ENCODE data around the gene SET. TPM values are rescaled to one million over a fixed set of nuclear protein-coding genes. Genes with fewer than 3 reads are reported as not detected.
A peak's percentile ranks its signal among the peaks of the same experiment; 100 is the strongest.
"Not testable (repeated sequence)": the region's sequence is repeated elsewhere in the genome, so short reads cannot be mapped to it uniquely, and the experiment has no call there.

Gene SET
- total and polyA plus RNA-seq, 12 donors = 62.1 to 352 (median 184) TPM

DNA sequence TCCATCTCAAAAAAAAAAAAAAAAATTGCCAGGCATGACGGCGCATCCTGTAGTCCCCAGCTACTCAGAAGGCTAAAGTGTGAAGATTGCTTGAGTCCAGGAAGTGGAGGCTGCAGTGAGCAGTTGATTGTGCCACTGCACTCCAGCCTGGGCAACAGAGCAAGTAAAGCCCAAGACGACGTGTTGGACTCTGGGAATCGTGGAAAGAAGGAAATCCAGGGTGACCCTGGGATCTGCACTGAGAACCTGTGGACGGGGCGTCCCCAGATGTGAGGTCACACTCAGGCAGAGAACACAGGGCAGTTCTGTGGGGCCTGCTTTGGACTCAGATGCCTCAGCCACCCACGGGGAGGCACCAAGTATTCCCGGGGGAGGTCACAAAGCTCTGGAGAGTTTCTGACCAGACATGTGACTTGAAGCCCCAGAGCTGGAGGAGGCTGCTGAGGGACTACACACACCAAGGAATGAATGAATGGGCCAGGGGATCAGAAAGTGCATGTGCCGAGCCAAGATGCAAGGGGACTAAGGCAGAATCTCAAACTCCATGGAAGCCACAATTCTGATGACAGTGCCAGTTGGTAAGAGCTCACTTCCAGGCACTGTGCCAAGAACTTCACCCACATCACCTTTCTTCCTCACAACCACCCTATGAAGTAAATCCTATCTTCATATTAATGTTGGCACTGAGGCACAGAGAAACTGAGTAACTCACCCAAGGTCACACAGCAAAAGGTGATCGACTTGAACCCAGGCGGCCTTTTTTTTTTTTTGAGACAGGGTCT, 45.3 kb upstream of the SET start:
- no peaks in the 10 kb centered on the region for H3K4me1 ChIP-seq (replicated peaks in 1 of 2)
- no peaks in the 10 kb centered on the region for H3K27me3 ChIP-seq
- peaks cover 0 to 8% of the 10 kb centered on the region in 2 donors for H3K36me3 ChIP-seq (replicated peaks in 1 of 2)
- no peak overlapping the region for H3K4me3 ChIP-seq
- no peak for DNase-seq
- H3K27ac ChIP-seq = no peak overlapping the region
- intact Hi-C loops (cut with DNase I) = no loop called here
- no peaks in the 10 kb centered on the region for H3K9me3 ChIP-seq (replicated peaks in 1 of 3)
- TF ChIP-seq, protein P1, sequence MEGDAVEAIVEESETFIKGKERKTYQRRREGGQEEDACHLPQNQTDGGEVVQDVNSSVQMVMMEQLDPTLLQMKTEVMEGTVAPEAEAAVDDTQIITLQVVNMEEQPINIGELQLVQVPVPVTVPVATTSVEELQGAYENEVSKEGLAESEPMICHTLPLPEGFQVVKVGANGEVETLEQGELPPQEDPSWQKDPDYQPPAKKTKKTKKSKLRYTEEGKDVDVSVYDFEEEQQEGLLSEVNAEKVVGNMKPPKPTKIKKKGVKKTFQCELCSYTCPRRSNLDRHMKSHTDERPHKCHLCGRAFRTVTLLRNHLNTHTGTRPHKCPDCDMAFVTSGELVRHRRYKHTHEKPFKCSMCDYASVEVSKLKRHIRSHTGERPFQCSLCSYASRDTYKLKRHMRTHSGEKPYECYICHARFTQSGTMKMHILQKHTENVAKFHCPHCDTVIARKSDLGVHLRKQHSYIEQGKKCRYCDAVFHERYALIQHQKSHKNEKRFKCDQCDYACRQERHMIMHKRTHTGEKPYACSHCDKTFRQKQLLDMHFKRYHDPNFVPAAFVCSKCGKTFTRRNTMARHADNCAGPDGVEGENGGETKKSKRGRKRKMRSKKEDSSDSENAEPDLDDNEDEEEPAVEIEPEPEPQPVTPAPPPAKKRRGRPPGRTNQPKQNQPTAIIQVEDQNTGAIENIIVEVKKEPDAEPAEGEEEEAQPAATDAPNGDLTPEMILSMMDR (IDR thresholded peaks at IDR 0.05) = no peak
- no peak for TF ChIP-seq POLR2A (IDR thresholded peaks at IDR 0.05)
- whole genome bisulfite sequencing, 4 donors = 71 to 80% (median 78%) methylated on average over 10 to 12 of the region's 12 CpGs

DNA sequence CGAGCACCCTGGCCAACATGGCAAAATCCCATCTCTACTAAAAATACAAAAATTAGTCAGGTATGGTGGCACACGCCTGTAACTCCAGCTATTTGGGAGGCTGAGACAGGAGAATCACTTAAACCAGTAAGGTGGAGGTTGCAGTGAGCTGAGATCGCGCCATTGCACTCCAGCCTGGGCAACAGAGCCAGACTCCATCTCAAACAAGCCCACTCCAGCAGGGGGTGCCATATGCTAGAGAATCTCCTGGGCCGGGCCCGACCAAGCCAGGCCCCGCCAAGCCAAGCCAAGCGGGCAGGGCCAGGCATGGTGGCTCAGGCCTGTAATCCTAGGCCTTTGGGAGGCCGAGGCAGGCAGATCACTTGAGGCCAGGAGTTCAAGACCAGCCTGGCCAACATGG, 40.8 kb upstream of the SET start:
- TF ChIP-seq, protein P1 (IDR thresholded peaks at IDR 0.05) = peak; percentile 8 to 57 (median 32)
- intact Hi-C loops (cut with DNase I); H3K27ac ChIP-seq; H3K4me3 ChIP-seq; H3K27me3 ChIP-seq; H3K4me1 ChIP-seq (replicated peaks in 1 of 2); H3K36me3 ChIP-seq (replicated peaks in 1 of 2); H3K9me3 ChIP-seq (replicated peaks in 1 of 3): not testable (repeated sequence)
- peak in 5 of 7 donors; percentile 39 to 74 (median 68) for DNase-seq
- WGBS, 4 donors = 89 to 96% (median 93%) methylated on average over 4 to 9 of the region's 9 CpGs

DNA sequence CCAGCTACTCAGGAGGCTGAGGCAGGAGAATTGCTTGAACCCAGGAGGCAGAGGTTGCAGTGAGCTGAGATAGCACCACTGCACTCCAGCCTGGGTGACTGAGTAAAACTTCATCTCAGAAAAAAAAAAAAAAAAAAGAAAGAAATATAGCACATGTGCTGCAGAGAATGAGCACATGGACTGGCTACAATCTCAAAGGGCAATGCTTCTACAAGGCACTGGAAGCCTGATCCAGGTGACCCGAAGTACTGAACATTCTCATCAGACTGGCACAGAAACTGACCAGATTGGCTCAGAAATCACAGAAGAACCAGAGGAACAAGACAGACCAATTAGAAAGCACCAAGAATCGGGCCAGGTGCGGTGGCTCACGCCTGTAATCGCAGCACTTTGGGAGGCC, 37.2 kb upstream of the SET start:
- Histone ChIP-seq H3K4me1 (replicated peaks in 1 of 2) (peaks cover 6 to 13% of the 10 kb centered on the region in 2 donors), H3K36me3 (replicated peaks in 1 of 2) (no peaks in the 10 kb centered on the region), H3K4me3 (no peak overlapping the region), H3K9me3 (replicated peaks in 1 of 3) (no peaks in the 10 kb centered on the region), H3K27ac (no peak overlapping the region), H3K27me3 (no peaks in the 10 kb centered on the region)
- no peak for TF ChIP-seq POLR2A (IDR thresholded peaks at IDR 0.05)
- TF ChIP-seq, protein P1 (IDR thresholded peaks at IDR 0.05) = no peak
- WGBS, 4 donors = 90 to 99% (median 98%) methylated on average over 5 of the region's 5 CpGs
- DNase-seq = no peak
- intact Hi-C loops (cut with DNase I) = no loop called here

DNA sequence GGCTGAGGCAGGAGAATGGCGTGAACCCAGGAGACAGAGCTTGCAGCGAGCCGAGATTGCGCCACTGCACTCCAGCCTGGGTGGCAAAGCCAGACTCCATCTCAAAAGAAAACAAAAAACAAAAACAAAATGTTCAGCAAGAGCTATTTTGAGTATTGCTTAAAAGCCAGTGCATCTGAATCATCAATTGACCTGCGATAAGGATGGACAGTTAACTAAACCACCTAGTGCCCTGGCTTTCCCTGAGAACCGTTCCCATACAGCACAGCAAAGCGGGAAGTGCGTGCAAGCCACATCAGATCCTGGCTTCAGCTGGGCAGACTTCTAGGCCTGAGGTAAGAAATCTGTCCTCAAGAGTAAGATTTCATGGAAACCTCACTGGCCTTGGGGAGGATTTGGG, 35.1 kb upstream of the SET start:
- H3K9me3 ChIP-seq (replicated peaks in 1 of 3) = no peaks in the 10 kb centered on the region

More for the DNA sequence above, 35.1 kb upstream of the SET start:
- peak in 6 of 7 donors; percentile 61 to 77 (median 68) for DNase-seq
- no peaks in the 10 kb centered on the region for H3K27me3 ChIP-seq
- no peak overlapping the region for H3K4me3 ChIP-seq
- TF ChIP-seq POLR2A (IDR thresholded peaks at IDR 0.05) = peak in 1 of 2 donors; percentile 20
- TF ChIP-seq, protein P1 (IDR thresholded peaks at IDR 0.05) = no peak
- intact Hi-C loops (cut with DNase I) = no loop called here
- peak overlapping the region in 4 of 5 donors; percentile 40 to 84 (median 66) for H3K27ac ChIP-seq
- WGBS, 4 donors = 49 to 69% (median 56%) methylated on average over 8 of the region's 8 CpGs
- H3K36me3 ChIP-seq (replicated peaks in 1 of 2) = no peaks in the 10 kb centered on the region
- H3K4me1 ChIP-seq (replicated peaks in 1 of 2) = peaks cover 6 to 18% of the 10 kb centered on the region in 2 donors

Data from adrenal gland (tissue), 12 donors.